HG03342 (cell line): ENCODE measurements around the gene CCM2L.

ENCODE experiments used
- ATAC-seq: cut with Tn5 transposase; IDR thresholded peaks from one replicate; pipeline ENCODE4 v1.9.1; 2021; ENCODE audit warnings: mild to moderate bottlenecking, moderate library complexity; ENCODE audit not compliant: unreplicated experiment

Gene CCM2L

DNA sequence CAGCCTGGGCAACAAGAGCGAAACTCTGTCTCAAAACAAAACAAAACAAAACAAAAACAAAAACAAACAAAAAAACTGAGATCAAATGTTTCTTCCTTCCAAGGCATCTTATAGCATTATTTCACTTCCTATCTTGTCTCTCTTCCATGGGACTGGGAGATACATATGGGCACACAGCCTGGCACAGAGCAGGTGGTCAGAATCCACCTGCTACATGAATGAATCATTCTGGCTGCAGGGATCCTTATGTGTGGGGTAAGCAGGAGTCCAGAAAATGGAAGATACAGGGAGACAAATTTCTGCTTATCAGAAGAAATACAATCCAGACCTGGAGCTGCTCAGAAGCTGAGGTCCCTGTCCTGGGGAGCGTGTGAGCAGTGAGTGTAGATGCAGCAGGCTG lies 18.2 kb upstream of the CCM2L start:
- ATAC-seq: no peak

DNA sequence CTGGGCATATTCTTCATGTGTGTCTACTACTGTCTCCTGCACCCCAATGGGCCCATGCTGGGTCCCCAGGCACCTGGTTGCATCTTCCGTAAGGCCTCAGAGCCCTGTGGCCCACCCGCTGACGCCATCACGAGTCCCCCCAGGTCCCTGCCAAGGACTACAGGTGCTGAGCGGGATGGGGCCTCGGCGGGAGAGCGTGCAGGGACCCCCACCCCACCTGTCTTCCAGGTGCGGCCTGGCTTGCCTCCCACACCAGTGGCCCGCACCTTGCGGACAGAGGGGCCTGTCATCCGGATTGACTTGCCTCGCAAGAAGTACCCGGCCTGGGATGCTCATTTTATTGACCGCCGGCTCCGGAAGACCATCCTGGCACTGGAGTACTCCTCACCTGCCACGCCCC lies 13.2 kb upstream of the CCM2L start:
- ATAC-seq: no peak

DNA sequence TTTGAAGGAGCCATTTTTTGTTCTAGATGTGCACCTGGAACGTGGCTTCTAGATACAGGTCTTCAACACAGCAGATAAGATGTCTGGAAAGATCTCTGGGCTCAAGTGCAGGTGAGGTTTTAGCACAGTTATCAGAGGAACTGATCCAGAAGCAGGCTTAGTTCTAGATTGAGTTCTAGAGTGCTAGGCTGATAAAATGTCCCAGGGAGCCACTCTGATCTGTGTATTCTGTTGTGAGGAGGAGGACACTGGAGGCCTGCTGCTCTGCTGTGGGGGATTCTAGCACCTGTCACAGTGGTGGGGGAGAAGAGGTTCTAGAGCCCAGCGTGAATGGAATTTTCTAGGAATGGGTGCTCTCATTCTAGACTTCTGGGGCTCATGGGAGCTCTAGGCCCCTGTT lies 12.0 kb upstream of the CCM2L start:
- no peak for ATAC-seq

DNA sequence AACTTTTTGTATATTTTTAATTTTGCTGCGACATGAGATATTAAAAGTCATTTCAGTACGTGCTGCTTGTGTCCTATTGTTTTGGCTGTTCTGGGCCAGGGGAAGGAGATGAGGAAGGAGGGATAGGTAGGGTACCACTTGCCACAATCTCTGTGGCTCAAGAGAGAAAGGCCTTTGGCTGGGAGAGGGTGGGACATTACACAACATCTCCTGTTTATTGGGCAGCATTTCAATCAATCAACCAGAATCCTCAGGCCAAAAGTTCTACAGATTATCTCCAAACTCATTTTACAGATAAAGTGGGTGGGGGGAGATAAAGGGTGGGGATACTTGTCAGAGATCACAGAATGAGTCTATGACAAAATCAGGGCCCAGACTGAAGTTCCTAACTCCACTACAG lies 6.9 kb upstream of the CCM2L start:
- ATAC-seq: no peak

DNA sequence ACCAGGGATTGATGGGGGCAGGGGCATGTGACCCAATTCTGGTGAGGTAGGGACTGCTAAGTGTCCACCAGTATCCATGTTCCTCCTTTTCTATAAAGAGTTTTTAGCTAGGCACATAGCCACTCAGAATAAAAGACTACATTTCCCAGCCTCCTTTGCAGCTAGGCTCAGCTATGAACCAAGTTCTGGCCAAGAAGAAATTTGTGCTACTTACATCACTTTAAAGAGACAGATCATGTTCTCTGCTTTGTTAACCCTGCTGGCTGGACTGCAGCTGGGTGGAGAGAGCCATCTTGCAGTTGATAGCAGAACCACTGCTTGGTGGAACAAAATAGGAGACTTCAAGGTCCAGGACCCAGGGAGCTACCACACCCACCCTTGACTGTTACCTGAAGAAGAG lies 5.3 kb upstream of the CCM2L start:
- no peak for ATAC-seq

DNA sequence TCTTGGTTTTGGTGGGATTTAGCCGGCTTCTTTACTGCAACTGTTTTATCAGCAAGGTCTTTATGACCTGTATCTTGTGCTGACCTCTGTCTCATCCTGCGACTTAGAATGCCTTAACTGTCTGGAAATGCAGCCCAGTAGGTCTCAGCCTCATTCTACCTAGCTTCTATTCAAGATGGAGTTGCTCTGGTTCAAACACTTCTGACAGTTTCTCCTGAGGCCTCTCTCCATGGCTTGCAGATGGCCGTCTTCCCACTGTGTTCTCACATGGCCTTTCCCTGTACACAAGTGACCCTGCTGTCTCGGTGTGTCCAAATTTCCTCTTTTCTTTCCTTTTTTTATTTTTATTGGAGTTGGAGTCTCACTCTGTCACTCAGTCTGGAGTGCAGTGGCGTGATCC lies 4.2 kb upstream of the CCM2L start:
- ATAC-seq: no peak

DNA sequence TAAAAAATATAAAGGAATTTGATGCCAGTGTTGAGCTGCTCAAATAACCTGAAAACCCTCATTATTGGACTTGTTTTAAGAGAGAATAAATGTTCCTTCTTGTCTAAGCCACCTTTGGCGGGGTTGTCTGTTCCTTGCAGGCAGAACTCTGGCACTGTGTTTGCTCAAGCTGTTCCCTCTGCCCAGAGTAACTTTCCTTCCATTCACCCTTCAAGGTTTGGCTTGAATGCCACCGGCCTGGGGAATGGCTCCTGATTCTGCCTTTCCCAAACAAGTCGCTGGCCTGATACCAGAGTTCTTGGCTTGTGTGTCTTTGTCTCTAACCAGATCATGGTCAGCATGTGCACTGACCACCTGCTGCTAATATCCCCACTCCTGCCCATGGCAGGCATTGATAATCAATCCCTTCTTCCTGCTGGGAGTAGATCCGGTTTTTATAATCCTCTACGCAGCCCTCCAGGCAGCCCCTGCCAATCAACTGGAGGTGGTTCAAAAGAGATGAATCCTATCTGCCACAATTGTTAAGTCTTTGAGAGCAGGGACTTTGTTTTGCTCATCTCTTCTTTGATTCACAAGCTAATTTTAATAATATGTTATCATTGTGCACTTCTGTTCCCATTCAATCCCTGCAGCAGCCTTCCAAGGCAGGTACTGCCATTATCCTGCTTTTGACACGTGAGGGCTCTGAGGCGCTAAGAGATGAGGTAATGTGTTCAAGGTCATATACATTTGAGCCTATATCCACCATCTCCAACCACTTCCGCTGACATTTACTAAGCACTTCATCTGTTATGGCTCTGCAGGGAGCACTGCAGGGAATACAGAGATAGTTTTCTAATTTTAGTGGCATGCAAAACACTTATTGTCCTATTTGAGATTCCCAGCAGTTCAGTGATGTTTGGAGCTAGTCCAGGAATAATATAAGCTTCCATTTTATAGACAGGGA lies 3.1 kb upstream of the CCM2L start:
- no peak for ATAC-seq

DNA sequence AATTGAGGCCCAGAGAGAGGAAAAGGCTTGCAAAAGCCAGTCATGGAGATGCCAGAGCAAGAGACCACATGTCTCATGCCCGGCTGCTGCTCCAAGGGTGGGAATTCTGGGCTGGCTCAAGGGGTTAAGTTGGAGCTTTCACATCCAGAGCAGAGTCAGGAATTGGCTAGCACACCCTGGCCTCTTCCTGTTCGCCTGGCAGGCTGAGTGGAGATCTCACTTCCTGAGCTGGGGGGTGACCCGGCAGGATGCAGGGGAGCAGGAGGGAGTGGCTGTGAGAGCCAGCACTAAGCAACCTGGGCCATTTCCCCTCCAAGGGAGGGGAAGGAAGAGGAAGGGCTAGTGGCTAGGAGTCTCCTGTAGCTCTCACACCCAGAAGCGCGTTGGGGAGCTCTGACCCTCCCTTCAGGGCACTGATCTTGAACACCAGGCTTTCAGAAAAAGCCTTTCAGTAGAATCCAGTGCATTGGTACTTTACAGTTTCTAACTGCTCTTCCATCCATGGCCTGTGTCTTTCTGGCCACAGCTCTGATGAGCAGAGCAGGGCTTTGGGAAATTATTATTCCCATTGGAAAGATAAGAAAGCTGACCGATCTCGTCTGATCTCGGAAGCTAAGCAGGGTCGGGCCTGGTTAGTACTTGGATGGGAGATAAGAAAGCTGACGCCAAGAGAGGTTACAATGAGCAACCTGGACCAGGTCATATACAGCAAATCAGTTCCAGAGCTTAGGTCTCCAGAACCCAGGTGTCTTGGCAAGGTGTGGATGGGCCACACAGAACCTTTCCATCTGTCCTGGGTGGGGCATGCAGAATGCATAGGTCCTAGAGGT lies 2.2 kb upstream of the CCM2L start:
- ATAC-seq: no peak

DNA sequence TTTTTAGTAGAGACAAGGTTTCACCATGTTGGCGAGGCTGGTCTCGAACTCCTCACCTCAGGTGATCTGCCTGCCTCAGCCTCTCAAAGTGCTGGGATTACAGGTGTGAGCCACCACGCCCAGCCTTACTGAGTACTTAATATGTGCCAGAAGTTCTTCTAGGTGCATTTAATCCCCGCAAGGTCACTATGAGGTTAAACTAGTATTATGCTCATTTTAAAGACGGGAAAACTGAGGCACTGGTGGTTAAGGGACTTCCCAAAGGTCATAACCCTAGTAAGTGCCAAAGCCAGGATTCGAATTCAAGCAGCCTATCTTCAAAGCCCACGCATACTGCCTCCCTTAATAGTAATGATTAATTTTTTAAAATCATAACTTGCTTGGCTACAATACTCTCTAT lies 674 bp upstream of the CCM2L start:
- no peak for ATAC-seq

DNA sequence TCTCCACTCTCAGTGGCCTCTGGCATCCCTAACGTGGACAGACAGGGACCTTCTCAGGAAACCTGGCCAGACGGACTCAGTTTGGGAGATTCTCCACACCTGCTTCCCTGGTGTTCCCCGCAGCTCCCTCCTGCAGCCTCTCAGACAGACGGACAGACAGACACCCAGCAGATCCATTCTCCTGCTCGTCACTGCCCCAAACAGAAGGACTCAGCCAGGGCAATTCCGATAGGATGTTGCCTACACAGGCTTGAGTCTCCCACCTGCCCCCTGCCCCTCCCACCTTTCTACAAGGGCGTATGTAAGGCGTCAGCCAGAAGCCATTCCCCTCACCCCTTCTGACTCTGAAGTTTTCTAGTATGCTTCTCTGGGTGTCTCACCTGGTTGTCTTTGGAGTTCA lies 428 bp downstream of the CCM2L start:
- no peak for ATAC-seq

DNA sequence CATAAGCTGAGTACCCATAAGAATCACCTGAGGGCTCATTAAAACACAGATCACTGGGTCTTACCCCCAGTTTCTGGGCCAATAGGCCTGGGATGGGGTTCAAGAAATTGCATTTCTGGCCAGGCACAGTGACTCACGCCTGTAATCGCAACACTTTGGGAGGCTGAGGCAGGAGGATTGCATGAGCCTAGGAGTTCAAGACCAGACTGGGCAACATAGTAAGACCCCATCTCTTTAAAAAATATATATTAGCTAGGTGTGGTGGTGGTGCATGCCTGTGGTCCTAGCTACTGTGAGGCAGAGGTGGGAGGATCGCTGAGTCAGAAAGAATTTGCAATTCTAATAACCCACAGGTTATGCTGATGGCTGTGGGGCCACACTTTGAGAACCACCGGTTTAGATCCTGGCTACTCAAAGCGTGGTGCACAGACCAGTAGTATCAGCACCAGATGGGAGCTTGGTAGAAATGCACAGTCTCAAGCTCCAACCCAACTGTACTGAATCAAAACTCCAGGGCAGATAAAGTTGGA lies 2.0 kb downstream of the CCM2L start:
- no peak for ATAC-seq

DNA sequence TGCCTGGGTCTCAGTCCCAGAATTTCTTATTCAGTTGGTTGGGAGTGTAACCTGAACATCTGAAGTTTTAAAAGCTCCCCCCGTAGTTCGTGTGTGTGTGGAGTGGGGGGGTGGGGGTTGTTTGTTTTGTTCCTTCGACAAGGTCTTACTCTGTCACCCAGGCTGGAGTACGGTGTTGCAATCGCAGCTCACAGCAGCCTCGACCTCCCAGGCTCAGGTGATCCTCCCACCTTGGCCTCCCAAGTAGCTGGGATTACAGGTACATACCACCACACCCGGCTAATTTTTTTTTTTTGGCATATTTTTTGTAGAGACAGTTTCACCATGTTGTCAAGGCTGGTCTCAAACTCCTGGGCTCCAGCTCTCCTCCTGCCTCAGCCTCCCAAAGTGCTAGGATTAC lies 3.1 kb downstream of the CCM2L start:
- ATAC-seq: no peak

DNA sequence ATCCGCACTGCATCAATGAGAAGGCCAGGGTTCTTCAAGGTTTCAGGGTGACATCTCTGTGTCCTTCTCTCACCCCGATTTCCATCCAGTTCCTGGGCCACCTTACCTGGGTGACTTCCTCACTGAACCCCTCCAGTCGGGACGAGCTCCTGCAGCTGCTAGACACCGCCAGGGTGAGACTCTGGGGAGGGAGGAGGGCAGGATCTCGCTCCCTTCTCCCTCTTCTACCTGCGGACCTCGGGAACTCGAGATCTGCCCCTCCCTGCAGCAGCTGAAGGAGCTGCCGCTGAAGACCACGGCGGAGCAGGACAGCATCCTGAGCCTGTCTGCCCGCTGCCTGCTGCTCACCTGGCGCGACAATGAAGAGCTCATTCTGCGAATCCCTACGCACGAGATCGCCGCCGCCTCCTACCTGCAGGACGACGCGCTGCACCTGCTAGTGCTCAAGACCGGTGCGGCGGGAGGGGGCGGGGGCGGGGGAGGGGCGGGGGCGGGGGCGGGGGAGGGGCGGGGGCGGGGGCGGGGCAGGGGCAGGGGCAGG lies 7.5 kb downstream of the CCM2L start:
- no peak for ATAC-seq

DNA sequence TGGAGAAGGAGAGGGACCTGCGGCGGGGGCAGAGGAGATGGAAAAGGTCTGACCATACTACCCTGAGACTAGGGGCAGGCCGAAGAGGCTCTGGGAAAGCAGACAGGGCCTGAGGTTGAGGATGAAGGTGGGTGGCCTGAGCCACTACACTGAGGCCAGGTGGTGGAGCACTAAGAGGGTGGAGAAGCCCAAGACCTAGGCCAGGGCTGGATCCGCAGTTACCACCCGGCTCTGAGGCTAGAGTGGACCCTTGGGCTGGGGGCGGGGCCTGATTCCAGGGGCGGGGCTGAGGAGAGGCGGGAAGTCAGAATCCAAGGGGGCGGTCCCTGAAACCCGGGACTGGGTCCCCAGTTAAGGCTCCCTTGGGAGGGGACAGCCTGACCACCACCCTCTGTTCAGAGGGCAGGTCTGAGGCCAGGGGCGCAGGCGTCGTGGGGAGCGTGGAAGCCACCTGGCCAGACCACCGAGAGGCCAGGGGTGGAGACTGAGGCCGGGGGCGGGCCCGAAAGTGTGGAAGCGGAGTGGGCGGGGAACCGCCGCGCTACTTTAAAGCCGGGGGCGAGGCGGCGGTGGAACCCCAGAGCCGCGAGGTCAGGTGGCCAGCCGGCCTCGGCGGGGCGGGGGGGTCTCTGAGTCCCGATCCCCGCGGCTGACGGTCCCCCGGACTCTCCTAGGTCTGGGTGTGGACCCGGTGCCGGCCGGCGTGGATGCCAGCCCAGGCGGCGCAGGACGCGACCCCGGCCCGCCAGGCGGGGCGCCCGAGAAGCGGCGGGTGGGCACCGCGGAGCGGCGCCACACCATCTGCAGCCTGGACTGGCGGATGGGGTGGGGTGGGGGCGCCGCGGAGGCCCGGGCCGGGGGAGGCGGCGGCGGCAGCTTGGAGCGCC lies 8.3 kb downstream of the CCM2L start:
- ATAC-seq: no peak

DNA sequence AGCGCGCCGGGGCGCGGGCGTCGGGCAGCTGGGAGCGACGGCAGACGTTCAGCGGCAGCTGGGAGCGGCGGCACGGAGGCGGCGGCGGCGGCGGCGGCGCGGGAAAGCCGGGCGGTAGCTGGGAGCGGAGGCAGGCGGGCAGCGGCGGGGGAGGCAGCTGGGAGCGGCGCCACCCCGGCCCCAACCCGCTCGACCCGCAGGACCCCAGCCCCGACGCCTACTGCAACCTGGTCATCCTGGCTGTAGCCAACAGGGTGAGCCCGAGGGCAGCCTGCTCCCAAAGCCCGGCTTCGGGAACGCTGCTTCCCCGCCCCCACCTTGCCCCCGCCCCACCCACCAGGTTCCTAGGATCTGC lies 8.9 kb downstream of the CCM2L start:
- ATAC-seq: no peak

DNA sequence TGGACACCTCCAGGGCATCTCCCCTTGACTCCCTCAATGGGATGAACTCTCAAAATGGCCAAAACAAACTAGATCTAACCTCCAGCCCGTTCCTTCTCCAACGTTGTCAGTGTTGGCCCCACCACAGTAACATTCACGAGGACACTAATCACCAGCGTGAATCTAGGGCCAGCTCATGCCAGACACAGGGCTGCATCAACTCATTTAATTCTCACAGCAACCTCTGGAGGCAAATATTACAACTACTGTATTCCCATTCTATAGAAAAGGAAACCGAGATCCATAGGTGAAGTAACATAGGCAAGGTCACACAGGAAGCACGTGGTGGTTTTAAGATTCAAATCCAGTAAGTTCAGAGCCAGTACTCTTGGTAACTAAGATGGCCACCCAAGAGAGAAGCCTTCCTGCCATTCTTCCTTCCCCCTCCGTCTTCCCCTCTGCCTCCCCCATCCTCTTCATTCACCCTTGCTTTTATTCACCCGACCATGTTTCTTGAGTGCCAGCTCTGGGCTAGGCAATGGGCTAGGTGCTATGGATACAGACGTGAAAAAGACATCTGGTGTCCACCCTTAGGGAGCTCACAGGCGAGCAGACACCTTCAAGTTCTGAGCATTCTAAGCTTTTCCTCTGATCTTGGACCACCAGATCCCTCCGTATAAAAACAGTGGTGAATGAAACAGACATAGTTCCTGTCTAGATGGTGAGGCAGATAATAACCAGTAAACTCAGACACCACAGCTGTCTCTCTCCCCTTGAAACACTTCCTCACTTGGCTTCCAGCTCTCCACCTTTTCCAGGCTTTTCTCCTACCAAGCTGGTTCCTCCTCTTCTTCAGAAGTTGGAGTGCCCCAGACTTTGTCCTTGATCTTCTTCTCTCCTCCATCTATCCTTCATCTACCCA lies 9.6 kb downstream of the CCM2L start:
- no peak for ATAC-seq

DNA sequence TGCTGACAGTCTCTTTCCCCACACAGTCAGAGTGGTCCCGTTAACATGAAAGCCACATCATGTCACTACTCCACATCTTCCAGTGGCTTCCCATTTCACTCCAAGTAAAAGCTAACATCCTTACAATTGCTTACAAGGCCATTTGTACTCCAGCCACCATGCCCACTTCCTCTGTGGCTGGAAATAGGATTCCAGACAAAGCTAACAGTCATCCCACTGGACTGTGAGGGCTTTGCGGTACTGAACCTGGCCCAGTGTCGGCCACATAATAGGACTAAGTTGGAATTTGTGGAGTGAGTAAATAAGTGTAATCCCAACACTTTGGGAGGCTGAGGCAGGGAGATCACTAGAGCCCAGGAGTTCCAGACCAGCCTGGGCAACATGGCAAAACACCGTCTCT lies 10.9 kb downstream of the CCM2L start:
- ATAC-seq: no peak

DNA sequence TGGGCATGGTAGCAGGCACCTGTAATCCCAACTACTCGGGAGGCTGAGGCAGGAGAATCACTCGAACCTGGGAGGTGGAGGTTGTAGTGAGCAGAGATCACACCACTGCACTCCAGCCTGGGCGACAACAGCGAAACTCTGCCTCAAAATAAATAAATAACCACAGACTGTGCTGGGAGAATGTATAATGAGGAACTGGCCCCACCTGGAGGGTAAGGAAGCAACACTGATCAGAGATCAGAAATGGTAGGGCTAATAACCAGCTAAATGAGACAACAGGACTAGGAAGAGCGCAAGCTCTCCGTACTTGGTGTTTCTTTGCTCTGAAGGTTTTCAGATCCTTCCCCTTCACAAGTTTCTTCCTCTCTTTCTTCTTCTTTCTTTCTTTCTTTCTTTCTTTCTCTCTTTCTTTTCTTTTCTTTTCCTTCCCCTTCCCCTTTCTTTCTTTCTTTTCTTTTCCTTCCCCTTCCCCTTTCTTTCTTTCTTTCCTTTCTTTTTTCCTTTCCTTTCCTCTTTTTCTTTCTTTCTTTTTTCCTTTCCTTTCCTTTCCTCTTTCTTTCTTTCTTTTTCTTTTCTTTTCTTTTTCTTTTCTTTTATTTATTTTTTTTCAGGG lies 14.6 kb downstream of the CCM2L start:
- no peak for ATAC-seq

DNA sequence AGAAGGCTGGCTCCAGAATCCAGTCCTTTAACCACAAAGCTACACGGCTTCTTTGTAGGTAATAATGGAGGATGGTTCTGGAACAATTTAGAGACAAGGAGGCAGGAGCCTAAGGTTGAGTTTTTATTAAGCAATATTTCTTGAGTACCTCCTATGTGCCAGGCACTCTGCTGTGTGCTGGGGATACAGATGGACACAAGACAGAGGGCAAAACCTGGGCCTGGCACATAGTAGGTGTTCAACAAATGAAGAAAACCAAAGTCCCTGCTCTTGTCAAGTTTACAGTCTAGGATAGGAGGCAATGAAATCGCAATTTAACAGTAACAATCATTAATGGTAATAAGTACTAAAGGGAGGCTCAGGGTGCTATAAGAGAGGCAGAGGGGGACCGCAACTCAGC lies 17.4 kb downstream of the CCM2L start:
- no peak for ATAC-seq
